Type B pancreatic cell (in vitro differentiated cells): ENCODE measurements around the gene CCDC102B. TPM values are rescaled to one million over a fixed set of nuclear protein-coding genes. Genes with fewer than 3 reads are reported as not detected.

Source experiments
- DNase-seq: peaks from one replicate; pipeline ENCODE4 v3.0.0; 2021; ENCODE audit warnings: mixed read lengths; ENCODE audit not compliant: unreplicated experiment; ENCODE audit errors: extremely low spot score
- H3K27ac Mint-ChIP-seq: 2 replicates; pipeline ENCODE4 v1.8.0; 2021; ENCODE audit warnings: mild to moderate bottlenecking, mixed read lengths
- H3K27me3 Mint-ChIP-seq: 2 replicates; pipeline ENCODE4 v1.8.0; 2021; ENCODE audit warnings: mixed read lengths
- H3K36me3 Mint-ChIP-seq: 2 replicates; pipeline ENCODE4 v1.8.0; 2021; ENCODE audit warnings: mixed read lengths
- H3K4me1 Mint-ChIP-seq: one replicate; pipeline ENCODE4 v1.8.0; 2021; ENCODE audit warnings: mixed read lengths; ENCODE audit not compliant: unreplicated experiment
- H3K4me3 Mint-ChIP-seq: 2 replicates; pipeline ENCODE4 v1.8.0; 2021; ENCODE audit warnings: mild to moderate bottlenecking, mixed read lengths
- H3K9me3 Mint-ChIP-seq: 2 replicates; pipeline ENCODE4 v1.8.0; 2021; ENCODE audit warnings: mixed read lengths
- CTCF ChIP-seq: fragments of 200-600 bp; sonication (generic); conservative IDR thresholded peaks from 2 replicates; pipeline ENCODE4 v1.5.0; 2021; ENCODE audit warnings: antibody characterized with exemption, mild to moderate bottlenecking
- total RNA-seq: library from RNA; stranded (reverse); gene quantifications from 2 replicates; pipeline ENCODE4 v1.2.1, GENCODE V29; 2021; ENCODE audit warnings: low replicate concordance

Gene CCDC102B
- total RNA-seq, 1 donor from 2014 or later, result 3.4 TPM

DNA sequence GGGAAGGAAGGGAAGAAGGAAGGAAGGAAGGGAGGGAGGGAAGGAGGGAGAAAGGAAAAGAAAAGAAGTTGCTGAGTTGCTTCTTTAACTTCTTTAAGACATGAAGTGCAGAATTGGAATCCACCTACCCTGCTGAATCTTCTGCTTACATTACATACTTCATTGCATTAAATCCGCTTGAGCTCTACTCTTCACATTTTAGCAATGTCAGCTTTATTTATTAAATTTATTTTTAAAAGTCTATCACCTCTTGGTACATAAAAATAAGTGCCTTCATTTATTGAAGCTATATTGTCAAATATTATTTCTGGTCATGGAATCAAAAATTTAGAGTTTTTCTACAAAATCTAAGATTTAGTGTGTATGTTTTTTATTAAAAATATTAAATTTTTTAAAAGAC, 284.6 kb downstream of the CCDC102B start:
- Mint-ChIP-seq H3K9me3 (no peaks in the 10 kb centered on the region), H3K36me3 (no peaks in the 10 kb centered on the region), H3K27me3 (no peaks in the 10 kb centered on the region), H3K27ac (no peak overlapping the region), H3K4me1 (no peaks in the 10 kb centered on the region), H3K4me3 (no peak overlapping the region)
- no peak for TF ChIP-seq CTCF
- DNase-seq, result no peak

GRCh38 chr18:69085951-69086350, 288.1 kb downstream of the CCDC102B start:
- Mint-ChIP-seq H3K27me3 (no peaks in the 10 kb centered on the region), H3K4me1 (no peaks in the 10 kb centered on the region), H3K9me3 (no peaks in the 10 kb centered on the region), H3K36me3 (no peaks in the 10 kb centered on the region), H3K4me3 (no peak overlapping the region), H3K27ac (no peak overlapping the region)
- DNase-seq, result no peak
- TF ChIP-seq CTCF, result no peak

DNA sequence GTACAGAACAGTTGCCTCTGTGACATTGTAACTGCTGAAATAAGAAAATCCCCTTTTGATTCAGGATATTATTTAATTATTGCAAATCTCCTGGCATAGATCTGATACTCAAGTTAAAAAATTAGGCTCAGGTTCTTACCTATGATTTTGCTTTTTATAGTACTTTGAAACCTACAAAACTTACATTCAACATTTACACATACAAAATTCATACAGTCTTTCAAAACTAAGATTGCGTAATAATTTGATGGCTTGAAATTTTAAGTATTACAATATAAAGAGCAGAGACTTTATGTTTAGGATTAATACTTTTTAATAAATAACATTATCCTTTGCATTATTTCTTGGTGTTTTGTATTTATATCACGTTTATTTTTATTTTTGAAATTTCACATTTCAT, 291.1 kb downstream of the CCDC102B start:
- no peaks in the 10 kb centered on the region for H3K27me3 Mint-ChIP-seq
- H3K9me3 Mint-ChIP-seq, result no peaks in the 10 kb centered on the region
- H3K4me3 Mint-ChIP-seq, result no peak overlapping the region
- DNase-seq, result no peak
- H3K36me3 Mint-ChIP-seq, result no peaks in the 10 kb centered on the region
- no peak for TF ChIP-seq CTCF
- H3K27ac Mint-ChIP-seq, result no peak overlapping the region
- no peaks in the 10 kb centered on the region for H3K4me1 Mint-ChIP-seq

DNA sequence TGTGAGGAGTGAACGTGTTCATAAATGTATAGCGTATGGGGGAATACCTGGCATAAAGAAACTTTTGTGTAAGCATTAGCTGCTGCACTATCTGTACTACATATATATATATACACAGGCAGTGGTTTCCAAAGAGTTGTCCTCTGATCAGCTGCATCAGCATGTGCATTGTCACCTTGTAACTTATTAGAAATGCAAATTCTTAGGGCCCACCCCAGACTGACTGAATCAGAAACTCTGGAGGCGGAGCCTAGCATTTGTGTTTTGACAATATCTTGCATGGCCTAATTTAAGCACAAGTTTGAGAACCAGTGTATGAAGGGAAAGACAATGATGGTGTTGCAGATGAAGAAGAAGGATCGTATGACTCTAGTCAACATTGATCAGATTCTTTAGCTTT, 299.5 kb downstream of the CCDC102B start:
- H3K9me3 Mint-ChIP-seq, result no peaks in the 10 kb centered on the region
- no peaks in the 10 kb centered on the region for H3K27me3 Mint-ChIP-seq
- H3K27ac Mint-ChIP-seq, result no peak overlapping the region
- no peaks in the 10 kb centered on the region for H3K4me1 Mint-ChIP-seq
- no peak for TF ChIP-seq CTCF
- H3K4me3 Mint-ChIP-seq, result no peak overlapping the region
- H3K36me3 Mint-ChIP-seq, result no peaks in the 10 kb centered on the region
- no peak for DNase-seq

- Mint-ChIP-seq H3K4me1 (no peaks in the 10 kb centered on the region), H3K36me3 (no peaks in the 10 kb centered on the region), H3K27me3 (no peaks in the 10 kb centered on the region), H3K4me3 (no peak overlapping the region), H3K9me3 (no peaks in the 10 kb centered on the region), H3K27ac (no peak overlapping the region)
- TF ChIP-seq CTCF, result no peak
- no peak for DNase-seq
Observed at GRCh38 chr18:69102959-69103358, 305.1 kb downstream of the CCDC102B start.

Other genes with a start within 250 kb of the CCDC102B start
- gene TMX3, start 83.0 kb upstream of the CCDC102B start, total RNA-seq, result 28.5 and 42.0 TPM in 2 replicates